ENCODE results near the gene JPH3.
A peak's percentile ranks its signal among the peaks of the same experiment; 100 is the strongest.

The JPH3 gene

GRCh38 chr16:87601401-87601981, 817 bp upstream of the JPH3 start:
- DNase-seq (ENCODE audit: low spot score), result no peak
- no peak for FAIRE-seq

DNA sequence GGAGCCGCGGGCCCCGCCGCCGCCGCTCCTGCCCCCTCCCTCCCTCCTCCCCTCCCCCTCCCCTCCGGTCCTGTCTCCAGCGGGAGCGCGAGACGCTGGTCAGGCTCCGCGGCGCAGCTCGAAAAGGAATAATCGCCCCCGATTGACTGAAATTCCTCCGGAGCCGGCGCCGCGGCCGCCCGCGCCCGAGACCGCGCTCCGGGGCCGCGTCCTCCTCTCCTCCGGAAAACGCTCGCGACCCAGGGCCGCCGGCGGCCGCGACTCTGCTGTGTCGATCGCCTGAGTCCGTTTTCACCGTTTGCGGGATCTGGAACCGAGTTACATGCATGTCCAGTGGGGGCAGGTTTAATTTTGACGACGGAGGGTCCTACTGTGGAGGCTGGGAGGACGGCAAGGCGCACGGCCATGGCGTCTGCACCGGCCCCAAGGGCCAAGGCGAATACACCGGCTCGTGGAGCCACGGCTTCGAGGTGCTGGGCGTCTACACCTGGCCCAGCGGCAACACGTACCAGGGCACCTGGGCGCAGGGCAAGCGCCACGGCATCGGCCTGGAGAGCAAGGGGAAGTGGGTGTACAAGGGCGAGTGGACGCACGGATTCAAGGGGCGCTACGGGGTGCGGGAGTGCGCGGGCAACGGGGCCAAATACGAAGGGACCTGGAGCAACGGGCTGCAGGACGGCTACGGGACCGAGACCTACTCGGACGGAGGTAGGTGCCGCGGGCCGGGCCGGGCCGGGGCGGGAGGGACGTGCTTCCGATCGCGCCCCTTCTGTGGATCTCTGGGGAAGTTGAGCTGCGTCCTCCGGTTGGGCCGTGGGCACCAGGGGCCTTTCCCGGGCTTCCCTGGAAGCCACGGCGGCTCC, 744 bp downstream of the JPH3 start:
- DNase-seq (ENCODE audit: low spot score) (no peak), FAIRE-seq (no peak)

DNA sequence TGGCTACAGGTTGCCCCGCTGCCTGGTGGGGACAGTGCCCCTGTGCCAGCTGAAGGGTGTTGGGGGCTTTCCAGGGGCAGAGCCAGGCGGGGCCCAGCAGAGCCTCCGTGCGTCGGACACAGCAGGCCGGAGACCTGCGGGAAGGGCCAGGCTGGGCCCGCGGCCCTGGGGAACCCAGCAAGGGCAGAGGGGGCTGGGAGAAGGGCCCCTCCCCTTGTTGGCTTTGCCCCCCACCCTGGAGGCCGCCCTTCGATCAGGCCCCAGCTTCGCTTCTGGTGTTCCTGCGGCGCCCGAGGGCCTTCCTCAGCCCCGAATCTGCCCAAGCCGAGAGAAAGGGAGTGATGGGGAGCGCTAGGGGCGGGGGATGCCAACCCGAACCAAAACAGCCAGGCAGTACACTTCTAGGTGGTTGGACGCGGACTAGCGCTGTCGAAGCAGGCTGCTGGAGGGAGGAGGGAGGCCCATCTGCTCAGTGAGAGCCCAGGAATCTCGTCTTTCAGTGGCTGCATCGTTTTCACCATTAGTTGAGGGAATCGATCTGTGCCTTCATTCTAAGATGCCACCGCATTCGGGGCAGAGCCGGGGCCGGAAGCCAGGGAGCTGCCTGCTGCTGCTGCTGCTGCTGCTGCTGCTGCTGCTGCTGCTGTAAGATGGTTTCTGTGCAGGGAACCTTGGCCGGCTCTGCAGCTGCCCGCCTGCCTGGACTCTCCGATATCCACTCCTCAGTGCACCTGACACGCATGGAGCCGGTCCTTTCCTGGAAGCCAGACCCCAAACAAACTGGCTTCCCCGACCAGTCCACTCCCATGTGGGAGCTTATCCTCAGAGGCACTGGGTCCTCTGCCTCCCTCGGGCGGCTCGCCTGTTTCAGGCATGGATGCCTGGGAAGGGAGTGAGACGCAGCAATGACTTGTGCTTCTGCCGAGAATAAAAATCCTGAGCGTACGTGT, 1.7 kb downstream of the JPH3 start:
- no peak for FAIRE-seq

GRCh38 chr16:87604634-87605111, 2.4 kb downstream of the JPH3 start:
- DNase-seq (ENCODE audit: low spot score) (no peak), FAIRE-seq (no peak)

More for the DNA sequence above, 1.7 kb downstream of the JPH3 start:
- no peak for DNase-seq (ENCODE audit: low spot score)

- no peak for DNase-seq (ENCODE audit: low spot score)
- FAIRE-seq, result no peak
These were observed 4.9 kb downstream of the JPH3 start for GRCh38 chr16:87607223-87607622.

DNA sequence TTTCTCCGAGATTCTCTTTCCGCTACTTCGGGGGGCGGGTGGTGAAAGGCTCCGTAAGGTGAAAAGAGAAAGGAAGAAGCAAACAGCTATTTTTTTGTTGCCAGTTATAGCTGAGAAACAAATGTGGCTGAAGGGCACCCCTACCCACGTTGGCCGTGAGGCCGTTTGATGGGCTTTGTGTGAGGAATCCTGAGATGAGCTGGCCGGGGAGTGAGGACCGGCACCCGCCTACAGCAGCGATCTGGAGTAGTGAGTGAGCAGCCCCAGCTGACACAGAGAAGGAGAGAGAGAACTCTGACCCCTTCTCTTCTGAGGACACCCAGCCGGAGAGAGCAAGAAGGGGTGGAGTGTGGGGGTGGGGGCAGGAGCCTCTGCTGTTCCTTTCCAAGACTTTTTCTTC, 5.6 kb downstream of the JPH3 start:
- DNase-seq (ENCODE audit: low spot score), result no peak
- no peak for FAIRE-seq

DNA sequence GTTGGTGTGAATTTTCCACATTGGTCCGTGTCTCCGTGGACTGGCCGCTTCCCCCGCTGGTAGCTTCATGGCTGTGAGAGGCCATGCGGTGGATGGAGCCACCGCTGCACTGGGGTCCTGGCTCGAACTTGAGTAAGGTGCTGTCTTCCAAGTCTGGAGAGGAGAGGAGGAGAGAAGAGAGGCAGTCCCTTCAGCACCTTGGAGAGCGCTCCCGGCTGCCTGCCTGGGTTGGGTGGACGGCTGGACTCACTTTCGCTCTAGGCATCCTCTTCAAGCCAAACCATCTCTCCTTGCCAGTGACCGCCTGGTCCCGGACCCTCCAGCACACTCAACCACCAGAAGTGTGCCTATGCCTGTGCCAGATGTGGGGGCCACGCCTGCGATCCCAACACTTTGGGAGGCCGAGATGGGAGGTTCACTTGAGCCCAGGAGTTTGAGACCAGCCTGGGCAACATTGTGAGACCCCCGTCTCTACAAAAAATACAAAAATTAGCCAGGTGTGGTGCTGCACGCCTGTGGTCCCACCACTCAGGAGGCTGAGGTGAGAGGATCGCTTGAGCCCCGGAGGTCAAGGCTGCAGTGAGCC, 6.2 kb downstream of the JPH3 start:
- DNase-seq (ENCODE audit: low spot score), result peak; percentile 20
- FAIRE-seq, result no peak

GRCh38 chr16:87610026-87610425, 7.7 kb downstream of the JPH3 start:
- DNase-seq (ENCODE audit: low spot score) (no peak), FAIRE-seq (no peak)

GRCh38 chr16:87611456-87611855, 9.1 kb downstream of the JPH3 start:
- DNase-seq (ENCODE audit: low spot score), result no peak
- FAIRE-seq, result no peak

GRCh38 chr16:87613961-87614360, 11.7 kb downstream of the JPH3 start:
- FAIRE-seq, result no peak
- DNase-seq (ENCODE audit: low spot score), result no peak

DNA sequence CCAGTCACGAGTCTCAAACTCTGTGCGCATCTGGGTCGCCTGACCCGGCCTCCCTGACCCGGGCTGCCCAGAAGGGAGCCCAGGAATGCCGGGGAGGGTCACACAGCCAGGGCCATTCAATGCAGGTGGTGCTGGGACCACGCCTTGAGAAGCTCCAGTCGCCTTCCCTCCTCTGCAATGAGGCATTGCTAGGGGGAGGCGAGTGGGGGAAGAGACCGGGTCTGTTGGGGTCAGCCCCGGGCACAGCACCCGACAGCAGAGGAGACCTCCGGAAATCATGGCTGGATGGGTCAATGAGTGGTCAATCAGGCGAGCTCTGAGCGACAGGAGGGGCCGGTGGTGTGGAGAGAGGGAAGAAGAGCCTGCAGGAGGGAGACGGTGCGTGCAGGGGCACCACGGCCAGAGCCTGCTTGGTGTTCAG, 13.3 kb downstream of the JPH3 start:
- DNase-seq (ENCODE audit: low spot score) (no peak), FAIRE-seq (no peak)

DNA sequence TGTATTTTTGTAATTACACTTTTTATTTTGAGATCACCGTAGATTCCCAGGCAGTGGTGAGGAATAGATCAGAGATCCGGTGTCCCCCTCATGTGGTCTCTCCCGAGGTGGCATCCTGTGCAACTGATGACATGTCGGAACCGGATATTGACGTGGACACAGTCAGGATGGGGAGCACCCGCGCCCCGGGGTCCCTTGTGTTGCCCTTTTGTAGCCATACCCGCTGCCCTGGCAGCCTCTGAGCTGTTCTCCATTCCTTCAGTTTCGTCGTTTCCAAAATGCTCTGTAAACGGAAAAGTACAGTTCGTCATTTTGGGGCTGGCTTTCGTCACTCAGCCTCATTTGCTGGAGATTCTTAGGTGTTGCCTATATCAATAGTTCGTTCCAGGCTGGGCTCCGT, 14.2 kb downstream of the JPH3 start:
- DNase-seq (ENCODE audit: low spot score) (no peak), FAIRE-seq (no peak)

GRCh38 chr16:87618216-87618615, 15.9 kb downstream of the JPH3 start:
- no peak for DNase-seq (ENCODE audit: low spot score)
- no peak for FAIRE-seq

DNA sequence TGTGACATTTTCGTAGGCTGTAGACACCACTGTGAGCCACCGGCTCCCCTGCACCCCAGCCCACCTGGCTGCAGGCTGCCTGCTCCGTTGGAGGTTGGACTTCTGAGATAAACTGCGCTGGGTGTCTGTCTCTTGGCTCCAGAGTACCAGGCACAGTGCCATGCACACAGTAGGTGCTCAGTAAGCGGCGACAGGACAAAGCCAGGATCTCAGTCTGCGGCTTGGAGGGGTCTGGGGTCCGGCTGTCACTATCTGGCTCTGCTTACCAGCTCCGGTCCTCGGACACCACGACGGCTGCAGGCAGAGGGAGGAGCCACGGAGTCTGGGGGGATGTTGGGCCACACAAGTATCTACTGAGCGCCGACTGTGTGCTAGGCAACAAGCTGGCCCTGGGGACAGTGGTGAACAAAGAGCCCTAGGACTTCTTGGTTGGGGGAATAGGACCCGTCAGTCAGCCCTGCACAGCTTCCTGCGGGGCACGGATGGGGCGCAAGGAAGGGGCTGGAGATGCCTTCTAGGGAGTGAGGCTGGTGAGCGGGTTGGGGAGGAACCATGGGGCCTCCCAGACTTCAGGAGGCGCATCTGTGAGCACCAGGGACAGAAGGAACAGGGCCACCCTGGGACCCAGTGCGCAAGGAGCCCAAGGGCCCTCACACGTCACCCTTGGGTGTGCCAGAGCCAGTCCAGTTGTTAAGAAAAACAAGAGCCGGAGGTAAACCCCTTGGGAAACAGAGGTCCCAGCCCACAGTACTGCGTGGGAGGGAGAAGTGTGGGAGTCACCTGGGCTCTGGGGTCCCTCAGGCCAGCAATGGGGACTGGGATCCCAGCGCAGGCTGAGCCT, 17.3 kb downstream of the JPH3 start:
- DNase-seq (ENCODE audit: low spot score), result no peak

DNA sequence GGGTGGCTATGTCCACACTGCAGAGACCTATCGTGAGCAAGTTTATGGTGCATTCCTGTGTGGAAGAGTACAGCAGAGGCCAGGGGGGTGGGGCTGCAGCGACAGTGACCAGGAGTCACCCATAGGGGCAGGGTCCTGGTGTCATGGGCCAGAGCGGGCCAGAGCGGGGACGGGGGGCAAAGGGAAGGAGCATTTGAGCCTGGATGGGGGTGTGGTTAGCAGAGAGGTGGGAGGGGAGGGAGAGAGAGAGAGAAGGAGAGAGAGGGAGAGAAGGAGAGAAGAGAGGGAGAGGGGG, 17.8 kb downstream of the JPH3 start:
- FAIRE-seq (no peak), DNase-seq (ENCODE audit: low spot score) (no peak)

More for the DNA sequence above, 17.3 kb downstream of the JPH3 start:
- no peak for FAIRE-seq

GRCh38 chr16:87621550-87621829, 19.2 kb downstream of the JPH3 start:
- FAIRE-seq (no peak), DNase-seq (ENCODE audit: low spot score) (no peak)

GRCh38 chr16:87621976-87622713, 19.8 kb downstream of the JPH3 start:
- FAIRE-seq, result no peak

DNA sequence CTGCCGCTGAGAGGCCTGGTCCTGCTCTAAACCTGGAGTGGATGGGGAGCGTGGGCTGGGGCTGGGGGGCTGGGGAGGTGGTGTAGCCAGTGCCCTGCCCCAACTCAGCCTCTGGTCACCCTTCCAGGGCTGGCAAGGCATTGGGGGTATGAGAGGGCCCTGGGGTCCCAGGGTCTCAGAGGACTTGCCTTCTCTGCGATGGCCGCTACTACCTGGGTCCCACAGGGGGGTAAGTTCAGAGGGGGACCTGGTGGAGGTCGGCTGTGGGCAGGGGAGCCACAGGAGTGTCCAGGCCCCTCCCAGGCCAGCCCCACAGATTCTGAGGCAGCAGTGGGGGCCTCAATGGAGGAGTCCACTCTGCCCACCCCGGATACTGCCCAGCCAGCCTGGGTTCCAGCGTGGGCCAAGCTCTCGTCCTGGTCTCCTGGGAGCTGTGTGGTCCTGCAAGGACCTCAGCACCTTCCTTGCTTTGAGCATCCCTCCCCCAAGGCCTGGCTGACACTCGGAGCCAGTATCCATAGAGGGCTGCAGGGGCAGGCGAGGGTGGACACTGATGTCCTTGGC, 20.5 kb downstream of the JPH3 start:
- FAIRE-seq (no peak), DNase-seq (ENCODE audit: low spot score) (no peak)

More at GRCh38 chr16:87621976-87622713, 19.8 kb downstream of the JPH3 start:
- DNase-seq (ENCODE audit: low spot score), result no peak

GRCh38 chr16:87625241-87625797, 23.0 kb downstream of the JPH3 start:
- DNase-seq (ENCODE audit: low spot score) (no peak), FAIRE-seq (no peak)

Measured in RCC 7860 (cell line).